ENCODE results near the gene PEX11G. TPM values are rescaled to one million over a fixed set of nuclear protein-coding genes. Genes with fewer than 3 reads are reported as not detected.

The PEX11G gene
- total and polyA plus RNA-seq, 2 experiments from 2014 or later = 4.0 to 6.2 TPM

DNA sequence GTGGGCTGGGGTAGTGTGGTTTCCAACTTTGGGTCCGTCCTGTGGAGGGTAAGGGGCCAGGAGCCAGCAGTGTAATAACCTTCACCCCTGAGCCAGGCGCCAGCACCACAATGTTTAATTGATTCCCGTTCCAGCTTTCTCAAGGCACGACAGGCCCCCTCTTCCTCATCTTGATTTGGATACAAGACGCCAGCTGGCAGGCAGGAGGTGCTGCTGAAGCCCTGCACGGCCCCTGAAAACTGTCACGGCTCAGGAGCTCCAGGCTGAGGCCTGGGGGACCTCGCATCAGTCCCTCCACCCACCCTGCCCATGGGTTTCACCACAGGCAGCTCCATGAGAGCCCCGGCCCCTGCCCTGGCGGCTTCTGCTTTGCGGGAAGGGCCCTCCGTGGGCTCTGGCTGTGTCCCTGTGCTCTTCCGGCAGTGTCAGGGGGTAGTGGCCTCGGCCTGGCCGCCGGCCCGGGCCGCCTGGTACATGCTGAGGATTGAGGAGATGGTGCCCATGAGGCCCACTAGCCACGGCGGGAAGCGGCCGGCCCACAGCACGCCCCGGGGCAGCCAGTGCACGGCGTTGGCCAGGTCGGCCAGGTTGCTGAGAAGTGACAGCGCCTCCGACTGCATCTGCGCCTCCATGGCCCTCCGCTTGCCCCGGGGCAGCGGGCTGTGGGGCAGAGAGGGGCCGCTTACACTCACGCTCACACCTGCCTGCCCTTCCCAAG, 11.9 kb downstream of the PEX11G start:
- no peaks in the 10 kb centered on the region for H3K36me3 ChIP-seq (ENCODE audit: low read depth)
- H3K9me2 ChIP-seq (ENCODE audit: insufficient read depth) = no peaks in the 10 kb centered on the region
- H3F3A ChIP-seq (ENCODE audit: insufficient read depth) = no peaks in the 10 kb centered on the region
- no peak overlapping the region for H3K4me2 ChIP-seq (ENCODE audit: unreplicated experiment)
- no peak overlapping the region for H3K4me3 ChIP-seq
- no peak overlapping the region for H2AFZ ChIP-seq
- H4K20me1 ChIP-seq (ENCODE audit: insufficient read depth) = no peaks in the 10 kb centered on the region
- no peak for TF ChIP-seq EZH2phosphoT487 (IDR thresholded peaks at IDR 0.05; ENCODE audit: insufficient read depth, low read depth)
- no peak for TF ChIP-seq EZH2 (IDR thresholded peaks at IDR 0.05; ENCODE audit: insufficient read depth, poor library complexity, severe bottlenecking)
- no peaks in the 10 kb centered on the region for H3K27me3 ChIP-seq (replicated peaks; ENCODE audit: insufficient read depth)
- no peak overlapping the region for H3K9ac ChIP-seq
- peaks cover 13% of the 10 kb centered on the region for H3K4me1 ChIP-seq (ENCODE audit: insufficient read depth)
- WGBS, 2 experiments (ENCODE audit: low coverage in 1 of 2, low lambda C conversion rate in 2 of 2, missing lambda C conversion rate in 2 of 2) = 71 to 72% methylated on average over 22 to 35 of the region's 35 CpGs
- H3K9me3 ChIP-seq (ENCODE audit: low read depth) = no peaks in the 10 kb centered on the region
- no peak for DNase-seq
- in situ Hi-C loops (cut with MboI) = no loop called here
- no peaks in the 10 kb centered on the region for H3K79me2 ChIP-seq (ENCODE audit: insufficient read depth)
- no peak overlapping the region for H3K27ac ChIP-seq

DNA sequence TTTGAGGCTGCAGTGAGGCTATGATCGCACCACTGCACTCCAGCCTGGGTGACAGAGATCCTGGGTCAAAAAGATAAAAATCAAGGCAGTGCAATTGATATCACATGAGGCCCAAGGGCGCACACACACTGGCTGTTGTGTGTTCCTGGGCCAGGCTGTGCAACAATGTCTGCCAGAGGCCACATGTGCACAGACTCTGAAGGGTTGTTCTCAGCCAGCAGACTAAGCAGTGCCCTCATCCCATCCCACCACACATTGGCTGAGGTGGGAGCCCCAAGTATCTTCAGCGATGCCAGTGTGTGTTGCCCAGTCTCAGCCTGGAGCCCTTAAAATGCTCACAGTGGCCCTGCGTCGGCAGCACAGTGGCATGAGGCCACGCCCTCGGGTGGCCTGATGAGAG, 12.6 kb downstream of the PEX11G start:
- H3K27me3 ChIP-seq (replicated peaks; ENCODE audit: insufficient read depth) = no peaks in the 10 kb centered on the region
- WGBS, 2 experiments (ENCODE audit: low coverage in 1 of 2, low lambda C conversion rate in 2 of 2, missing lambda C conversion rate in 2 of 2) = 48 to 59% methylated on average over 7 of the region's 7 CpGs
- no peak for DNase-seq
- no peaks in the 10 kb centered on the region for H4K20me1 ChIP-seq (ENCODE audit: insufficient read depth)
- no peaks in the 10 kb centered on the region for H3K9me3 ChIP-seq (ENCODE audit: low read depth)
- TF ChIP-seq EZH2phosphoT487 (IDR thresholded peaks at IDR 0.05; ENCODE audit: insufficient read depth, low read depth) (no peak), EZH2 (IDR thresholded peaks at IDR 0.05; ENCODE audit: insufficient read depth, poor library complexity, severe bottlenecking) (no peak)
- peaks cover 13% of the 10 kb centered on the region for H3K4me1 ChIP-seq (ENCODE audit: insufficient read depth)
- H2AFZ ChIP-seq = no peak overlapping the region
- H3K4me3 ChIP-seq = no peak overlapping the region
- no peaks in the 10 kb centered on the region for H3F3A ChIP-seq (ENCODE audit: insufficient read depth)
- no peak overlapping the region for H3K27ac ChIP-seq
- no peak overlapping the region for H3K4me2 ChIP-seq (ENCODE audit: unreplicated experiment)
- H3K9ac ChIP-seq = no peak overlapping the region
- no peaks in the 10 kb centered on the region for H3K36me3 ChIP-seq (ENCODE audit: low read depth)
- no peaks in the 10 kb centered on the region for H3K9me2 ChIP-seq (ENCODE audit: insufficient read depth)
- no peaks in the 10 kb centered on the region for H3K79me2 ChIP-seq (ENCODE audit: insufficient read depth)
- in situ Hi-C loops (cut with MboI) = no loop called here

DNA sequence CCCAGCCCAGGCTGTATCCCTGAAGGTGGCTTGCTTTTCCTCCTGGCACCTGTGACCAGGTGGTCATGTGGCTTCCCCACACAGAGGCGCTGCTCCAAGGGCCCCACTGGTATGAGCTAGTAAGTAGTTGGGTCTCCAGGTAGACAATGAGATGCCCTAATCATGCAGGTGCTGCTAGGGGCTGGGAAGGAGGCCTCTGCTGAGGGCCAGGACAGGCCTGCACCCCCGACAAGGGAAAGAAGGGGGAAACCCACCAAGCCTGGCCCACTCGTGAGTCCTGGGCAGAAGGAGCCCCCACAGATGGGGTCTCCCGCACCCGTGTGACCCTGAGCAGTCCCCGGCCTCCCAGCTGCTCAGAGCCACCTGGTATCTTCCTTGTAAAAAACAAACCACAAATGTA, 13.2 kb downstream of the PEX11G start:
- WGBS, 2 experiments (ENCODE audit: low coverage in 1 of 2, low lambda C conversion rate in 2 of 2, missing lambda C conversion rate in 2 of 2) = 90 to 100% methylated on average over 4 to 6 of the region's 6 CpGs

DNA sequence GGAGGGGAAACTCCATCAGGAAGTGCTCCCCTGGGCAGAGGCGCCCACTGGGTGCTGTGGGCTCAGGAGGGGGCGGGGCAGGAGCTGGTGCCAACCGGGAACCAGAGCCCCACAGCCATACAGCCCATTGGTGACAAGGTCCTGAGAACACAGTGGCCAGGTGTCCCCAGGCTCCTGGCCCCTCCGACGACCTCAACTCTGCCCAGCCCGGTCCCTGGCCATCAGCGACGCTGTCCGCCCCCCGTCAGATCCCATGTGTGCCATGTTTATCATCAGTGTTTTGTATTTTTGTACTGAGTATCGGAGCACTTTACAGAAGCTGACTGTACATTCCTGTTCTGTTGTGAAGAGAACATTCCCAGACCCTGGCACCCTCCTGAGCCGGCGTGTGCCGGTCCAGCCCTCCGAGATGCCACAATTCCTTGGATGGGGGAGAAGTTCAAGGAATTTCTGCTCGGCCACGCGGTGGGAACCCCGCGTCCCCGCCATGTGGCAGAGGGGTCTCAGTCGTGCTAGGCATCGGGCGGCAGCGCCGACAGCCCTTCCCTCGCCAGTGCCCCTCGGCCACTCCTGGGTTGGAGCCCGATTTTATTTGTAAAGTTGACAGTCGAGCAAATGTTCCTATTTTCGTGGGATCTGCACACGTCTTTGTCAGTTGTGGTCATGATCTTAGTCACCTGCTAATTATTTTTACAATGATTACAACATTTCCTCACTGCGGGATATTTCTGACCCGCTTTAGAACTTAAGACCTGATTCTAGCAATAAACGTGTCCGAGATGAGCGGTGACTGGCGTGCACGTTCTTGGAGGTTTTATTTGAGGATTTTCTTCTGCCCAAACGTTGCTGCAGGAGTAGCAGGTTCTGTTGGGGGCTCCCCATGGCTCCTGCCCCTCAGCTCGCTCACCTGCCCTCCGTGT, 16.9 kb downstream of the PEX11G start:
- WGBS, 2 experiments (ENCODE audit: low coverage in 1 of 2, low lambda C conversion rate in 2 of 2, missing lambda C conversion rate in 2 of 2) = 91 to 92% methylated on average over 39 to 41 of the region's 42 CpGs

More for the DNA sequence above, 13.2 kb downstream of the PEX11G start:
- Histone ChIP-seq H3K9me2 (ENCODE audit: insufficient read depth) (no peaks in the 10 kb centered on the region), H3K27me3 (replicated peaks; ENCODE audit: insufficient read depth) (no peaks in the 10 kb centered on the region), H3K9ac (no peak overlapping the region), H3K36me3 (ENCODE audit: low read depth) (no peaks in the 10 kb centered on the region), H2AFZ (no peak overlapping the region), H3K79me2 (ENCODE audit: insufficient read depth) (no peaks in the 10 kb centered on the region), H3K4me2 (ENCODE audit: unreplicated experiment) (no peak overlapping the region), H3K27ac (no peak overlapping the region), H3K9me3 (ENCODE audit: low read depth) (no peaks in the 10 kb centered on the region), H4K20me1 (ENCODE audit: insufficient read depth) (no peaks in the 10 kb centered on the region), H3F3A (ENCODE audit: insufficient read depth) (no peaks in the 10 kb centered on the region), H3K4me1 (ENCODE audit: insufficient read depth) (peaks cover 13% of the 10 kb centered on the region), H3K4me3 (no peak overlapping the region)
- in situ Hi-C loops (cut with MboI) = no loop called here
- TF ChIP-seq EZH2 (IDR thresholded peaks at IDR 0.05; ENCODE audit: insufficient read depth, poor library complexity, severe bottlenecking) = no peak
- TF ChIP-seq EZH2phosphoT487 (IDR thresholded peaks at IDR 0.05; ENCODE audit: insufficient read depth, low read depth) = no peak
- no peak for DNase-seq

More for the DNA sequence above, 16.9 kb downstream of the PEX11G start:
- no peak overlapping the region for H3K4me3 ChIP-seq
- H3K9me2 ChIP-seq (ENCODE audit: insufficient read depth) = no peaks in the 10 kb centered on the region
- no peaks in the 10 kb centered on the region for H3K4me1 ChIP-seq (ENCODE audit: insufficient read depth)
- no peaks in the 10 kb centered on the region for H3K27me3 ChIP-seq (replicated peaks; ENCODE audit: insufficient read depth)
- H3F3A ChIP-seq (ENCODE audit: insufficient read depth) = no peaks in the 10 kb centered on the region
- no peak overlapping the region for H3K4me2 ChIP-seq (ENCODE audit: unreplicated experiment)
- H3K36me3 ChIP-seq (ENCODE audit: low read depth) = no peaks in the 10 kb centered on the region
- no peak overlapping the region for H3K9ac ChIP-seq
- no peaks in the 10 kb centered on the region for H3K9me3 ChIP-seq (ENCODE audit: low read depth)
- in situ Hi-C loops (cut with MboI) = no loop called here
- no peak overlapping the region for H2AFZ ChIP-seq
- DNase-seq = no peak
- no peak overlapping the region for H3K27ac ChIP-seq
- no peaks in the 10 kb centered on the region for H4K20me1 ChIP-seq (ENCODE audit: insufficient read depth)
- no peak for TF ChIP-seq EZH2phosphoT487 (IDR thresholded peaks at IDR 0.05; ENCODE audit: insufficient read depth, low read depth)
- no peak for TF ChIP-seq EZH2 (IDR thresholded peaks at IDR 0.05; ENCODE audit: insufficient read depth, poor library complexity, severe bottlenecking)
- H3K79me2 ChIP-seq (ENCODE audit: insufficient read depth) = no peaks in the 10 kb centered on the region
